Esophagus squamous epithelium (tissue), 4 donors: ENCODE measurements around the gene LNX2.

Experiments
- POLR2A ChIP-seq, 4 donors: fragments of 450-650 bp; IDR thresholded peaks; one replicate each; pipeline ENCODE4 v1.6.1; 2017; ENCODE audit warnings: antibody characterized with exemption in 4 of 4, mild to moderate bottlenecking in 4 of 4, moderate library complexity in 3 of 4
- TF ChIP-seq, protein P1 (sequence below), 6 experiments: fragments of 450-650 bp in 4 of 6; fragments of 200-600 bp in 2 of 6; sonication (generic) in 2 of 6; IDR thresholded peaks; one replicate each; pipeline ENCODE4 v1.5.1; 2016 to 2019; ENCODE audit warnings: antibody characterized with exemption in 6 of 6, mild to moderate bottlenecking in 4 of 6, moderate library complexity in 4 of 6

DNA sequence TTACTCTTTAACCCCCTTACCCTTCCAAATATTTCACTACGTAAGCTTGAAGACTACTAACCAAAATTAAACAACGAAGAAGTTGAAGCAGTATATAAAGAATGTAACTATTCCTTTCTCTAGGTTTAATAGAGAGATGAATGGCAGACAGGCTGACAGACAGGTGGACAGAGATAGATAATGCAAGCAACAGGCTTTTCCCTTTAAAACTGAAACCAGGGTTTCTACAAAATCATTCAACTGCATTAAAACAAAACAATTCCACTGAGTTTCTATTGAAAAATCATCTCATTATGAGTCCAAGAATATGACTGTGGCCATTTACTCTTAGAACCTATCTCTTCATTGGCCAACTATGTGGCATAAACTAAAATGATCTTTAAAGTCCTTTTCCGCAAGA lies 15.2 kb downstream of the LNX2 start:
- TF ChIP-seq, protein P1, sequence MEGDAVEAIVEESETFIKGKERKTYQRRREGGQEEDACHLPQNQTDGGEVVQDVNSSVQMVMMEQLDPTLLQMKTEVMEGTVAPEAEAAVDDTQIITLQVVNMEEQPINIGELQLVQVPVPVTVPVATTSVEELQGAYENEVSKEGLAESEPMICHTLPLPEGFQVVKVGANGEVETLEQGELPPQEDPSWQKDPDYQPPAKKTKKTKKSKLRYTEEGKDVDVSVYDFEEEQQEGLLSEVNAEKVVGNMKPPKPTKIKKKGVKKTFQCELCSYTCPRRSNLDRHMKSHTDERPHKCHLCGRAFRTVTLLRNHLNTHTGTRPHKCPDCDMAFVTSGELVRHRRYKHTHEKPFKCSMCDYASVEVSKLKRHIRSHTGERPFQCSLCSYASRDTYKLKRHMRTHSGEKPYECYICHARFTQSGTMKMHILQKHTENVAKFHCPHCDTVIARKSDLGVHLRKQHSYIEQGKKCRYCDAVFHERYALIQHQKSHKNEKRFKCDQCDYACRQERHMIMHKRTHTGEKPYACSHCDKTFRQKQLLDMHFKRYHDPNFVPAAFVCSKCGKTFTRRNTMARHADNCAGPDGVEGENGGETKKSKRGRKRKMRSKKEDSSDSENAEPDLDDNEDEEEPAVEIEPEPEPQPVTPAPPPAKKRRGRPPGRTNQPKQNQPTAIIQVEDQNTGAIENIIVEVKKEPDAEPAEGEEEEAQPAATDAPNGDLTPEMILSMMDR (IDR thresholded peaks at IDR 0.05) = no peak
- TF ChIP-seq POLR2A (IDR thresholded peaks at IDR 0.05) = no peak
